ENCODE data around the gene CFAP206. TPM values are rescaled to one million over a fixed set of nuclear protein-coding genes. Genes with fewer than 3 reads are reported as not detected.
A peak's percentile ranks its signal among the peaks of the same experiment; 100 is the strongest.

Gene CFAP206
- total and polyA plus RNA-seq, 5 donors = 0.14 to 0.60 (median 0.40) TPM; not detected in 1

DNA sequence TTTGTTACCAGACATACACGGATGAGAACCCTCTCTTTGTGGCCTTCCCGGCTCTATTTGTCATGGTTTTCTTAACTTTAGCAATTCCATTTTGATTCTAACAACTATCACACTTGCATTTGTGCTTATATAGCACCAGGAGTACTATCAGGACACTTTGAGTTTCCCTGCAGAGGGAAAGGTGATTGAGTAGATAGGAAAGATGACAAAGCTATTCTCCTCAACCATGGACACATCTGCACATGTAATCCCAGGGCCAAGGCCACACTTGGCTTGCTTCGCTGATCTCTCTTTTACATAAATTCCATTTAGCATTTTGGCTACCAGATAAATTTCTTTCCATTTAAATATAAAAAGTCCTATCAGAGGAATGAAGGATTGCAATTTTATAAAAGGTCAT is 23.3 kb upstream of the CFAP206 start:
- Histone ChIP-seq H3K9me3 (ENCODE audit: control insufficient read depth, low read length) (no peaks in the 10 kb centered on the region), H3K27ac (ENCODE audit: low read length) (no peak overlapping the region), H3K4me3 (ENCODE audit: low read length) (no peak overlapping the region), H3K27me3 (ENCODE audit: control insufficient read depth, insufficient read depth) (no peaks in the 10 kb centered on the region), H3K4me1 (ENCODE audit: control insufficient read depth, insufficient read depth, low read length) (no peaks in the 10 kb centered on the region)
- ATAC-seq (no peak), DNase-seq (no peak)
- 83% methylated on average over 3 of the region's 3 CpGs for WGBS
- intact Hi-C loops (cut with DNase I) = no loop called here

DNA sequence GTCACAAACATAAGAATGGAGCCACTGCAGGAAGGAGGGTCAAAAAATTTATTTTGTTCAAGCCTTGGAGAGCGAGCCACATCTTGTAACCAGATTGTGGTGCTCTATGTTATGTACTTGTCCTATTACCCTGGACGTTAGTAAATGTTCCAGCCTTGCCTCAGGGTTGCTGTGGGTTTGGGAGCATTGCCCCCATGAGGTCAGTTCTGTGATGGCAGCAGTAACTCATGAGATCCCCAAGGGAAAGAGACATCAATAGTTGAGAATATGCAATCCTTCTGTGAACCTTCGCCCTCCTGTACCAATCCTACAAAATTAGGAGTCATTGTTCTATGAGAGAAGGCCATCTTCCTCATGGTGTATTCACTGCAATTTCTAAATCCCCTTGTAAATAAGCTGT is 16.4 kb upstream of the CFAP206 start:
- no peak for DNase-seq
- Histone ChIP-seq H3K27ac (ENCODE audit: low read length) (no peak overlapping the region), H3K9me3 (ENCODE audit: control insufficient read depth, low read length) (no peaks in the 10 kb centered on the region), H3K27me3 (ENCODE audit: control insufficient read depth, insufficient read depth) (no peaks in the 10 kb centered on the region), H3K4me3 (ENCODE audit: low read length) (no peak overlapping the region), H3K4me1 (ENCODE audit: control insufficient read depth, insufficient read depth, low read length) (no peaks in the 10 kb centered on the region)
- ATAC-seq = no peak
- WGBS = 57% methylated on average over 3 of the region's 3 CpGs
- intact Hi-C loops (cut with DNase I) = no loop called here

- Histone ChIP-seq H3K27ac (ENCODE audit: low read length) (no peak overlapping the region), H3K9me3 (ENCODE audit: control insufficient read depth, low read length) (no peaks in the 10 kb centered on the region), H3K4me1 (ENCODE audit: control insufficient read depth, insufficient read depth, low read length) (no peaks in the 10 kb centered on the region), H3K4me3 (ENCODE audit: low read length) (no peak overlapping the region), H3K27me3 (ENCODE audit: control insufficient read depth, insufficient read depth) (no peaks in the 10 kb centered on the region)
- DNase-seq = no peak
- WGBS = 2% methylated on average over 2 of the region's 2 CpGs
- intact Hi-C loops (cut with DNase I) = no loop called here
- peak; percentile 71 to 82 for ATAC-seq
Measured at GRCh38 chr6:87393026-87393622, 14.6 kb upstream of the CFAP206 start.

GRCh38 chr6:87395431-87395830 is 12.3 kb upstream of the CFAP206 start:
- 83% methylated on average over 2 of the region's 2 CpGs for WGBS
- H3K4me1 ChIP-seq (ENCODE audit: control insufficient read depth, insufficient read depth, low read length) = no peaks in the 10 kb centered on the region
- H3K4me3 ChIP-seq (ENCODE audit: low read length) = no peak overlapping the region
- no peaks in the 10 kb centered on the region for H3K9me3 ChIP-seq (ENCODE audit: control insufficient read depth, low read length)
- no peaks in the 10 kb centered on the region for H3K27me3 ChIP-seq (ENCODE audit: control insufficient read depth, insufficient read depth)
- no peak overlapping the region for H3K27ac ChIP-seq (ENCODE audit: low read length)
- DNase-seq (no peak), ATAC-seq (no peak)
- intact Hi-C loops (cut with DNase I) = no loop called here

- Histone ChIP-seq H3K27me3 (ENCODE audit: control insufficient read depth, insufficient read depth) (no peaks in the 10 kb centered on the region), H3K4me3 (ENCODE audit: low read length) (no peak overlapping the region), H3K9me3 (ENCODE audit: control insufficient read depth, low read length) (no peaks in the 10 kb centered on the region), H3K4me1 (ENCODE audit: control insufficient read depth, insufficient read depth, low read length) (no peaks in the 10 kb centered on the region), H3K27ac (ENCODE audit: low read length) (no peak overlapping the region)
- WGBS = 81% methylated on average over 10 of the region's 10 CpGs
- ATAC-seq = no peak
- intact Hi-C loops (cut with DNase I) = no loop called here
- DNase-seq = no peak
Measured at GRCh38 chr6:87396595-87397392, 11.0 kb upstream of the CFAP206 start.

DNA sequence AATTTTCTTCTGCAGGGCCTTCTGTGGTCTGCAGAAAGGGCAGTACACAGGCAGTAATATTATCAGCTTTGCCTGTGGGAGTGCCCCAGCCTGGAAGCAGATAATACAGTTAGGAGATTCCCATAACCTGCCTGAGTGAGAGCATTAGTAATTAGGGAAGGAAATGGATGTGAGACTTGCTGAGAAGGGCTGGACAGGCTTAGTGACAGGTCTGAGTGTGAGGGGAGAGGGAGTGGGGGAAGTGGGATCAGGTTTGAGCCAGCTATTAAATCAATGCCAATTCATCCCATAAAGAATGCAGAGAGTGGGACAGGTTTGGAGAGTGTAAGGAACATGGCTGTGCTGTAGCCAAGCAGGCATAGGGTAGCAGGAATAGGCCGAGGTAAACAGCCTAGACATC is 10.1 kb upstream of the CFAP206 start:
- no peak for DNase-seq
- Histone ChIP-seq H3K27ac (ENCODE audit: low read length) (no peak overlapping the region), H3K27me3 (ENCODE audit: control insufficient read depth, insufficient read depth) (no peaks in the 10 kb centered on the region), H3K9me3 (ENCODE audit: control insufficient read depth, low read length) (no peaks in the 10 kb centered on the region), H3K4me1 (ENCODE audit: control insufficient read depth, insufficient read depth, low read length) (no peaks in the 10 kb centered on the region), H3K4me3 (ENCODE audit: low read length) (no peak overlapping the region)
- ATAC-seq = no peak
- 66% methylated on average over 1 of the region's 1 CpG for WGBS
- intact Hi-C loops (cut with DNase I) = no loop called here

DNA sequence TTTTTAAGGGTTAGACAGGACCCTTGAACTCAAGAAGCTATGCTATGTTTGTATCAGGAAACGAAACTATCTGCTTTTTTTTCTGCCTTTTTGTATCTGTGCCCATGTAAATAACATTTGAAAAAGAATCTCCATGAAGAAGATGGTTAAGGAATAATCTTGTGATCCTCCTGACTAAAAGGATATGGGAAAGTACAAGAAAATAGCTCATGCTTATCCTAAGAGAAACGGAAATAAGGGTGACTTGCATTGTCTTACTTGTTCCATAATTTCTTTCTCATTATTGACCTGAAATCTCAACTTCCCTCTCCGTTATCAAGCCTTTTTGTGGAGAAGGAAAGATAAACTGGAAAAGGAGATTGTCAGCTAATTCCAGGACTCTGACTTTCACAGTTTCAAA is 5.9 kb upstream of the CFAP206 start:
- 55% methylated on average over 3 of the region's 3 CpGs for WGBS
- peak; percentile 24 to 79 for ATAC-seq

DNA sequence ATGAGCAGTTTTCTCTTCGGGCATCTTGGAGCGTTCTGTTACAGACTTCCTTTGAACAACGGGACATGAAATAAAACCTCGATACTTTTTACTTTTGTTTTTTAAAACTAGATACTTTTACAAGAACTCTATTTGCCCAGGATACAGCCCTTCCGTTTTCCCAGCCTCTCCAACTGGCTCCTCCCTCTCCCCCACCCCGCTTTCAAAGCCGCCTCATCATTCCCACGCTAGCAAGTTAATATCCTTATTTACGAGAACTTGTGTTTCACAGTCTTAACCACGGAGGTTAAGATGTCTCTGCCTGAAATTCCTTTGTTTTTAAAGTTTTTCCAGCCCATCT is 241 bp upstream of the CFAP206 start:
- Histone ChIP-seq H3K27me3 (ENCODE audit: control insufficient read depth, insufficient read depth) (no peaks in the 10 kb centered on the region), H3K4me1 (ENCODE audit: control insufficient read depth, insufficient read depth, low read length) (no peaks in the 10 kb centered on the region), H3K4me3 (ENCODE audit: low read length) (peak overlapping the region; percentile 80), H3K9me3 (ENCODE audit: control insufficient read depth, low read length) (no peaks in the 10 kb centered on the region), H3K27ac (ENCODE audit: low read length) (no peak overlapping the region)
- intact Hi-C loops (cut with DNase I) = loop anchor here in 1 of 4 donors (5.0 kb wide), 1 partner anchor 65 kb away; the partner anchor contains the start of gene SLC35A1
- DNase-seq (no peak), ATAC-seq (peak; percentile 73 to 78)
- WGBS = under 1% methylated on average over 10 of the region's 10 CpGs

More for the DNA sequence above, 5.9 kb upstream of the CFAP206 start:
- intact Hi-C loops (cut with DNase I) = no loop called here
- H3K27ac ChIP-seq (ENCODE audit: low read length) = no peak overlapping the region
- DNase-seq = no peak
- no peaks in the 10 kb centered on the region for H3K9me3 ChIP-seq (ENCODE audit: control insufficient read depth, low read length)
- H3K4me1 ChIP-seq (ENCODE audit: control insufficient read depth, insufficient read depth, low read length) = no peaks in the 10 kb centered on the region
- H3K27me3 ChIP-seq (ENCODE audit: control insufficient read depth, insufficient read depth) = no peaks in the 10 kb centered on the region
- no peak overlapping the region for H3K4me3 ChIP-seq (ENCODE audit: low read length)

- DNase-seq = no peak
- H3K4me3 ChIP-seq (ENCODE audit: low read length) = peak overlapping the region; percentile 80
- WGBS = 48% methylated on average over 5 of the region's 5 CpGs
- intact Hi-C loops (cut with DNase I) = loop anchor here in 1 of 4 donors (5.0 kb wide), 1 partner anchor 64 kb away; the partner anchor contains the start of gene SLC35A1
- H3K4me1 ChIP-seq (ENCODE audit: control insufficient read depth, insufficient read depth, low read length) = no peaks in the 10 kb centered on the region
- H3K27me3 ChIP-seq (ENCODE audit: control insufficient read depth, insufficient read depth) = no peaks in the 10 kb centered on the region
- no peak for ATAC-seq
- no peaks in the 10 kb centered on the region for H3K9me3 ChIP-seq (ENCODE audit: control insufficient read depth, low read length)
- peak overlapping the region; percentile 81 for H3K27ac ChIP-seq (ENCODE audit: low read length)
Measured at GRCh38 chr6:87408721-87409155, 966 bp downstream of the CFAP206 start.

GRCh38 chr6:87419266-87419665 is 11.5 kb downstream of the CFAP206 start:
- no peak for ATAC-seq
- Histone ChIP-seq H3K27ac (ENCODE audit: low read length) (no peak overlapping the region), H3K4me1 (ENCODE audit: control insufficient read depth, insufficient read depth, low read length) (no peaks in the 10 kb centered on the region), H3K9me3 (ENCODE audit: control insufficient read depth, low read length) (no peaks in the 10 kb centered on the region), H3K27me3 (ENCODE audit: control insufficient read depth, insufficient read depth) (no peaks in the 10 kb centered on the region), H3K4me3 (ENCODE audit: low read length) (no peak overlapping the region)
- no peak for DNase-seq
- intact Hi-C loops (cut with DNase I) = no loop called here
- WGBS = 86% methylated on average over 2 of the region's 2 CpGs

- no peaks in the 10 kb centered on the region for H3K27me3 ChIP-seq (ENCODE audit: control insufficient read depth, insufficient read depth)
- H3K4me3 ChIP-seq (ENCODE audit: low read length) = no peak overlapping the region
- no peaks in the 10 kb centered on the region for H3K9me3 ChIP-seq (ENCODE audit: control insufficient read depth, low read length)
- intact Hi-C loops (cut with DNase I) = no loop called here
- no peak overlapping the region for H3K27ac ChIP-seq (ENCODE audit: low read length)
- WGBS = 94% methylated on average over 5 of the region's 5 CpGs
- DNase-seq (no peak), ATAC-seq (no peak)
- no peaks in the 10 kb centered on the region for H3K4me1 ChIP-seq (ENCODE audit: control insufficient read depth, insufficient read depth, low read length)
Measured at GRCh38 chr6:87420360-87420759, 12.6 kb downstream of the CFAP206 start.

Data from right cardiac atrium (tissue), 5 donors.